H9 (cell line): ENCODE data around the gene TAGLN2. TPM values are rescaled to one million over a fixed set of nuclear protein-coding genes. Genes with fewer than 3 reads are reported as not detected.

Source experiments
- DNase-seq: peaks from one replicate; pipeline ENCODE4 v3.0.0-alpha.2; 2017
- H2AFZ ChIP-seq: one replicate; pipeline ENCODE4 v1.6.1; 2013; ENCODE audit warnings: mild to moderate bottlenecking, low read length, control low read depth, moderate library complexity
- H2AK5ac ChIP-seq: 2 replicates; pipeline ENCODE4 v1.6.1; 2013; ENCODE audit warnings: low read length, control low read depth, mixed read lengths; ENCODE audit not compliant: insufficient read length
- H2BK120ac ChIP-seq: one replicate; pipeline ENCODE4 v1.6.1; 2013; ENCODE audit warnings: low read depth, mild to moderate bottlenecking, low read length, control low read depth, inconsistent platforms; ENCODE audit not compliant: poor library complexity, severe bottlenecking
- H2BK12ac ChIP-seq: 2 replicates; pipeline ENCODE4 v1.6.1; 2013; ENCODE audit warnings: low read length, control low read depth, mixed read lengths, low read depth; ENCODE audit not compliant: insufficient read length
- H2BK15ac ChIP-seq: 2 replicates; pipeline ENCODE4 v1.6.1; 2013; ENCODE audit warnings: low read depth, low read length, control low read depth
- H2BK20ac ChIP-seq: one replicate; pipeline ENCODE4 v1.6.1; 2013; ENCODE audit warnings: low read depth, mild to moderate bottlenecking, low read length, control low read depth, inconsistent platforms; ENCODE audit not compliant: poor library complexity, severe bottlenecking
- H2BK5ac ChIP-seq: 2 replicates; pipeline ENCODE4 v1.6.1; 2013; ENCODE audit warnings: low read length, control low read depth, mixed read lengths; ENCODE audit not compliant: insufficient read length
- H3K14ac ChIP-seq: 2 replicates; pipeline ENCODE4 v1.6.1; 2013; ENCODE audit warnings: low read length, control low read depth; ENCODE audit not compliant: insufficient read depth
- H3K18ac ChIP-seq: 2 replicates; pipeline ENCODE4 v1.6.1; 2013; ENCODE audit warnings: low read depth, mild to moderate bottlenecking, mixed read lengths, low read length, control low read depth; ENCODE audit not compliant: insufficient read length
- H3K23ac ChIP-seq: 2 replicates; pipeline ENCODE4 v1.6.1; 2013; ENCODE audit warnings: low read length, control low read depth, mixed read lengths, low read depth; ENCODE audit not compliant: insufficient read length
- H3K23me2 ChIP-seq: 2 replicates; pipeline ENCODE4 v1.6.1; 2013; ENCODE audit warnings: low read depth, mild to moderate bottlenecking, mixed read lengths, low read length, control low read depth; ENCODE audit not compliant: insufficient read length, poor library complexity, severe bottlenecking
- H3K27ac ChIP-seq: 2 replicates; pipeline ENCODE4 v1.5.1; 2013; ENCODE audit warnings: low read length, control low read depth, mixed read lengths, low read depth; ENCODE audit not compliant: insufficient read length
- H3K27me3 ChIP-seq: 2 replicates; pipeline ENCODE4 v1.6.1; 2013; ENCODE audit warnings: low read length, control low read depth, inconsistent platforms; ENCODE audit not compliant: insufficient read depth
- H3K4ac ChIP-seq: 2 replicates; pipeline ENCODE4 v1.6.1; 2013; ENCODE audit warnings: low read depth, mild to moderate bottlenecking, control low read depth, inconsistent platforms, low read length, moderate library complexity
- H3K4me1 ChIP-seq: 2 replicates; pipeline ENCODE4 v1.6.1; 2013; ENCODE audit warnings: low read length, control low read depth, inconsistent platforms; ENCODE audit not compliant: insufficient read depth
- H3K4me2 ChIP-seq: 2 replicates; pipeline ENCODE4 v1.6.1; 2013; ENCODE audit warnings: low read length, control low read depth, mixed read lengths; ENCODE audit not compliant: insufficient read length, insufficient read depth
- H3K56ac ChIP-seq: 2 replicates; pipeline ENCODE4 v1.6.1; 2013; ENCODE audit warnings: low read depth, mild to moderate bottlenecking, mixed read lengths, low read length, control low read depth; ENCODE audit not compliant: insufficient read length
- H3K79me1 ChIP-seq: 2 replicates; pipeline ENCODE4 v1.6.1; 2013; ENCODE audit warnings: low read depth, mild to moderate bottlenecking, moderate library complexity, low read length, control low read depth, inconsistent platforms; ENCODE audit not compliant: insufficient read depth, poor library complexity, severe bottlenecking
- H3K79me2 ChIP-seq: 2 replicates; pipeline ENCODE4 v1.6.1; 2013; ENCODE audit warnings: low read length, control low read depth, inconsistent platforms; ENCODE audit not compliant: insufficient read depth
- H3K9ac ChIP-seq: 2 replicates; pipeline ENCODE4 v1.6.1; 2013; ENCODE audit warnings: low read length, control low read depth, mixed read lengths; ENCODE audit not compliant: insufficient read length; ENCODE audit errors: extremely low read depth
- H3K9me3 ChIP-seq: one replicate; pipeline ENCODE4 v1.6.1; 2013; ENCODE audit warnings: low read depth, low read length, inconsistent platforms; ENCODE audit not compliant: control insufficient read depth
- H3T11ph ChIP-seq: one replicate; pipeline ENCODE4 v1.6.1; 2013; ENCODE audit warnings: mild to moderate bottlenecking, low read length, control low read depth, inconsistent platforms
- H4K20me1 ChIP-seq: one replicate; pipeline ENCODE4 v1.6.1; 2013; ENCODE audit not compliant: control insufficient read depth, insufficient read length, insufficient read depth
- H4K5ac ChIP-seq: 2 replicates; pipeline ENCODE4 v1.6.1; 2013; ENCODE audit warnings: low read depth, mild to moderate bottlenecking, mixed read lengths, low read length, control low read depth; ENCODE audit not compliant: insufficient read length
- H4K8ac ChIP-seq: replicated peaks from 2 replicates; pipeline ENCODE4 v1.6.1; 2013; ENCODE audit warnings: low read length, control low read depth, mixed read lengths, low read depth; ENCODE audit not compliant: insufficient read length
- H4K91ac ChIP-seq: 2 replicates; pipeline ENCODE4 v1.6.1; 2013; ENCODE audit warnings: low read depth, mild to moderate bottlenecking, moderate library complexity, mixed read lengths, low read length, control low read depth; ENCODE audit not compliant: insufficient read length
- H3K27ac Mint-ChIP-seq, 3 experiments: 2 replicates in 2 of 3; 3 replicates in 1 of 3; pipeline ENCODE4 v1.8.0; 2020 to 2021; ENCODE audit warnings: mixed read lengths in 3 of 3, mild to moderate bottlenecking in 1 of 3, moderate library complexity in 1 of 3
- H3K27me3 Mint-ChIP-seq: 2 replicates; pipeline ENCODE4 v1.8.0; 2021; ENCODE audit warnings: low read depth, mild to moderate bottlenecking, moderate library complexity, mixed read lengths
- H3K36me3 Mint-ChIP-seq, 3 experiments: 2 replicates in 2 of 3; 3 replicates in 1 of 3; pipeline ENCODE4 v1.8.0; 2020 to 2021; ENCODE audit warnings: low read depth in 3 of 3, mixed read lengths in 3 of 3; ENCODE audit not compliant: insufficient read depth in 1 of 3
- H3K4me1 Mint-ChIP-seq, 2 experiments: 2 replicates each; pipeline ENCODE4 v1.8.0; 2020; ENCODE audit warnings: mixed read lengths in 2 of 2
- H3K4me3 Mint-ChIP-seq, 2 experiments: 2 replicates in 1 of 2; 3 replicates in 1 of 2; pipeline ENCODE4 v1.8.0; 2020 to 2021; ENCODE audit warnings: mild to moderate bottlenecking in 2 of 2, mixed read lengths in 2 of 2, moderate library complexity in 1 of 2
- H3K9me3 Mint-ChIP-seq, 2 experiments: 2 replicates in 1 of 2; 3 replicates in 1 of 2; pipeline ENCODE4 v1.8.0; 2020; ENCODE audit warnings: mild to moderate bottlenecking in 2 of 2, mixed read lengths in 2 of 2, moderate library complexity in 1 of 2
- CTCF ChIP-seq: fragments of 200-600 bp; sonication (generic); conservative IDR thresholded peaks from 3 replicates; pipeline ENCODE4 v1.8.0; 2021; ENCODE audit warnings: antibody characterized with exemption, mild to moderate bottlenecking
- WGBS: extraction: QIAGEN DNeasy Blood & Tissue Kit; methylation state at CpG from one replicate; pipeline ENCODE4 v1.1.7; 2013; ENCODE audit warnings: missing lambda C conversion rate, low lambda C conversion rate, mixed read lengths; ENCODE audit not compliant: insufficient read length; ENCODE audit errors: extremely low coverage; 5-methylcytosine and 5-hydroxymethylcytosine counted together
- total RNA-seq: library from RNA; stranded (reverse); gene quantifications from 2 replicates; pipeline ENCODE4 v1.2.1, GENCODE V29; 2021

Gene TAGLN2
- total RNA-seq, 1 experiment from 2014 or later, result 76.7 TPM

- Histone ChIP-seq H3K56ac (no peak overlapping the region), H3K4me1 (no peaks in the 10 kb centered on the region), H3K79me1 (no peaks in the 10 kb centered on the region), H3K23me2 (no peaks in the 10 kb centered on the region), H2BK5ac (no peak overlapping the region), H4K5ac (no peak overlapping the region), H2BK120ac (no peak overlapping the region), H4K8ac (no peak overlapping the region), H3K79me2 (no peaks in the 10 kb centered on the region), H3K18ac (no peak overlapping the region), H2BK15ac (no peak overlapping the region), H2AFZ (no peak overlapping the region), H3K23ac (no peak overlapping the region), H2AK5ac (no peak overlapping the region), H4K91ac (no peak overlapping the region), H3K9me3 (no peaks in the 10 kb centered on the region), H4K20me1 (no peaks in the 10 kb centered on the region), H3K14ac (no peak overlapping the region), H3T11ph (no peak overlapping the region), H2BK12ac (no peak overlapping the region), H3K9ac (no peak overlapping the region), H3K27me3 (no peaks in the 10 kb centered on the region), H3K27ac (no peak overlapping the region), H3K4ac (no peak overlapping the region), H2BK20ac (no peak overlapping the region), H3K4me2 (no peak overlapping the region)
- Mint-ChIP-seq H3K9me3 (no peaks in the 10 kb centered on the region), H3K4me1 (peaks cover 11% of the 10 kb centered on the region in 2 experiments), H3K36me3 (no peaks in the 10 kb centered on the region), H3K27ac (no peak overlapping the region; a peak in 1 of 7 replicates), H3K4me3 (no peak overlapping the region), H3K27me3 (peaks cover 6% of the 10 kb centered on the region)
- DNase-seq, result peak; percentile 61
- no CpG with 5 or more reads among the region's 5 CpGs for WGBS
- TF ChIP-seq CTCF, result peak; percentile 35; the same call in 2 of the 3 replicates
Observed at GRCh38 chr1:159892944-159893343, 32.4 kb downstream of the TAGLN2 start.
